GM04503 (cell line): ENCODE results near the gene EFNA4.

Source experiments
- DNase-seq: peaks from one replicate; pipeline ENCODE4 v3.0.0-alpha.2; 2012; ENCODE audit warnings: low read depth

The EFNA4 gene, protein sequence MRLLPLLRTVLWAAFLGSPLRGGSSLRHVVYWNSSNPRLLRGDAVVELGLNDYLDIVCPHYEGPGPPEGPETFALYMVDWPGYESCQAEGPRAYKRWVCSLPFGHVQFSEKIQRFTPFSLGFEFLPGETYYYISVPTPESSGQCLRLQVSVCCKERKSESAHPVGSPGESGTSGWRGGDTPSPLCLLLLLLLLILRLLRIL

GRCh38 chr1:155063550-155064110 is at the start of gene EFNA4:
TSS of gene EFNA4 (plus strand) at chr1:155063740. CDS start at chr1:155063824, 84 bp downstream.
- DNase-seq: no peak

- no peak for DNase-seq
These were observed 48.6 kb upstream of the EFNA4 start for GRCh38 chr1:155014709-155015508.

GRCh38 chr1:155015527-155016230 is 47.9 kb upstream of the EFNA4 start:
- DNase-seq: no peak

- no peak for DNase-seq
These were observed 47.2 kb upstream of the EFNA4 start for GRCh38 chr1:155016231-155016831.

GRCh38 chr1:155017041-155017945 is 46.2 kb upstream of the EFNA4 start:
- DNase-seq: no peak

DNA sequence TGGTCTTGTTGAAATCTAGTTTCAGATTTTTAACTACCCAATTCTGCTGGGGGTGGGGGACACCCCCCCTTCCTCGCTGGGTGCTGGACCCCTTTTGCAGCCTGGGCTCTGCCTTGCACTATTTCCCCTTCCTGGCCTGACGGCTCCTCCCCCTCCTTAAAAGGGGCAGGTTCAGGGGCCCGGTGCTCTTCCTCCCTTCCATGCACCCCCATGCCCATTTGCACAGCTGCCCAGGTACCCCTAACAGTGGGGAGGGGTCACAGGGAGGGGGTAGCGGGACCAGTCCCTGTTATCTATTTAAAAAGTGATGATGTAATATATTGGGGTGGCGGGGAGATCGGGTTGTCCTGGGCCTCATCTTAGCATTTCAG is 45.6 kb upstream of the EFNA4 start:
- DNase-seq: no peak

DNA sequence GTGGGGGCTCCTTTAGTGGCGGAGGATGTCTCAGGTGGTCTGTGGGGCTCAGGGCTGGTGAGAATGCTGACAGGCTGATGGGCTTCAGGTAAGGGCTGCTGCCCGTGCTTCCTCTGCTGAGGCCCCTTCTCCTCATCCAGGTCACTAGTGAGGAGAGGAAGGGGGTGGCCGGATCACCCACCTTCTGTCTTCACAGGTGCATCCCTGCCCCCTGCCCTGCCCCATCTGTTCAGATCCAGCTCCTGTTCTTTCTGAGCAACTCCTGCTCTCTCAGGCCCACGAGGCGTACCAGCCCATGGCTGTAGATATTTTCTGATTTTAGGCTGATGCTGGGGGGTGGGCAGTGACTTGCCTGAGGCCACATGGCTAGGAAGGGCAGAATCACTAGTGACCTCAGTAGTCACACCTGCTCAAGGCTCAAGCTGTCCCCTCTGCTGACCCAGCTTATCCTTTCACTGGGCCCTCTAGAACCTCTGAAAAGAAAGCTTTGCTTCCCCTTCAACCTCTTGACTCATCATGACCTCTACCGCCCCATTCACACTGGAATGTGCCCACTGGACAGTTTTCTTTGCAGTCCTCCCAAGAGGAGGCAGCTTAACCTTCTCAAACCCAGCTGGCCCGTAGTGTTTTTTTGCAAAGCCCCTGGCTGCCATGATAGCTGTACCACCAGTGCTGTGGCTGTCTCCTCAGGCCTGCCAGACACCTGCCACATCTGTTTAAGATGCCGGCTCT is 44.8 kb upstream of the EFNA4 start:
- DNase-seq: no peak

- DNase-seq: no peak
These were observed 43.9 kb upstream of the EFNA4 start for GRCh38 chr1:155019377-155020245.

GRCh38 chr1:155022136-155022926 is 41.2 kb upstream of the EFNA4 start:
- no peak for DNase-seq

DNA sequence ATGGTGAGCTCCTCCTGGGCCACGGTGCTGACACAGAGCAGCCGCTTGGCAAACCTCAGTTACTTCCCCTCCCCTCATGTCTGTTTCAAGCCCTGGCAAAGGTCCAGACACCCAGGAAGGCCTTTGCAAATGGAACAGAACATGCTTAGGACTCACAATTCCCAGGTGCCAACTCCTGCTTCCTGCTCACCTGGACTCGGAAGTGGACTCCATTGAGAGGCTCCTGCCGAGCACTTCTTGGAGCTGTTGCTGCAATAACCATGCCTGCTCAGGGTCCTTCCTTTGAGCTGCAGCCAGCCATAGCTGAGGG is 40.7 kb upstream of the EFNA4 start:
- no peak for DNase-seq

DNA sequence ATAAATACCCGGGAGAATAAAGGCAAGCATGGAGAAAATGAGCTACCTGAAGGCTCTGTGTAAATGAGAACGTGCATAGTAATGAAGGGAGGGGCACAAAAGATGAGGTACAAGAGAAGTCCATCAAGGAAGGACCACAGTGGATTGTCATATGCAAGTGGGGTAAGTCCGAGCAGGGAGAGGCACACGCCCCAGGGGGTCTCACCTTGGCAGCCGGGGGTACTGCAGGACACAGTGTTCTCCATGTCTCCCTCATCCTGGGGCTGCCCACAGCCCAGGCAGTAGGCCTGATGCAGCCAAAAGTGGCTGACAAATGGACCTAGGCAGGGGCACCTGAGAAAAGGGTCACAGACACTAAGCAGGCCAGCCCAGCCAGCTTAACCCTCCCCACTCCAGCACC is 39.9 kb upstream of the EFNA4 start:
- no peak for DNase-seq

GRCh38 chr1:155024315-155024714 is 39.2 kb upstream of the EFNA4 start:
- no peak for DNase-seq

GRCh38 chr1:155026154-155026553 is 37.4 kb upstream of the EFNA4 start:
- DNase-seq: no peak

- DNase-seq: no peak
These were observed 37.0 kb upstream of the EFNA4 start for GRCh38 chr1:155026588-155026987.

GRCh38 chr1:155029513-155030242 is 33.9 kb upstream of the EFNA4 start:
- DNase-seq: no peak

DNA sequence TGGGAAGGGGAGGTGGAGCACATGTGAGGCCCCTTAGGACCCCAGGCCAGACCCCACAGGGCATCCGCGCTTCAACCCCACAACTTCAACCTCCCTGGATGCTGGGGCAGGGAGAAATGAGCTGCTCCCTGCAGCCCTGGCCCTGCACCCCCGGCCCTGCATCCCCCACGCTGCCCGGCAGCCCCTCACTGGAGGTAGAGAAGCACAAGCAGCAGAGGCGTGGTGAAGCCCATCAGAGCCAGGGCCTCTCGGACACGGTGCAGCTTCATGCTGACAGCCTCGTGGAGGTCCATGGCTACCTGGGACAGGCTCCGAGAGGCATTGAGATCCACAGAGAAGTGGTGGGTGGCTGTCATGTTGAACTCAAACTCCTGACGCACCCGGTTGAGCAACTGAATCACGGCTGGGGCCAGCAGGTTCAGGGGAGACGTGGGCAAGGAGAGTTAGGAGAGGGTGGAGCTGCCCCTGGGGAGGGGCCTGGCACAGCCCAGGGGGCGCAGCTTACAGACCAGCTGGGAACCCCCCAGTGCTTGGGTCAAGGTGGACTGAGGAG is 33.2 kb upstream of the EFNA4 start:
- no peak for DNase-seq

- DNase-seq: no peak
These were observed 32.6 kb upstream of the EFNA4 start for GRCh38 chr1:155030899-155031298.

DNA sequence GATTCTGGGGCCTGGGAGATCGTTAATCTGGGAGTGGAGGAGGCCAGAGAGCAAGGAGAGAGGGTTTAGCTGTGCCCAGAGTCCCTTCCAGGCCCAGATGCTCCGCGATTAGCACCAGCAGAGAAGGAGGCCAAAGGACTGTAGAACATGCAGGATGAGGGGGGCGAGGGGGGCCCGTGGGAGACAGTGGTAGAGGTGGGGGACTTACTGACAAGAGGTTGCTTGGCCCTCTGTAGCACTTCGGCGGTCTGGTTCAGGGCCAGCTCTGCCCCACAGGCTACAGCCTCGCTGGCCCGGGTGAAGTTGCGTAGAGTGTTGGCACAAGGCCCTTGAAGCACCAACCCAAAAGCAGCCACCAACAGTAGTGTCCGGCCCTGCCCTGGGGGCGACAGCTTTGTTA is 30.7 kb upstream of the EFNA4 start:
- DNase-seq: no peak
